ENCODE measurements around the gene EPHB1. TPM values are rescaled to one million over a fixed set of nuclear protein-coding genes. Genes with fewer than 3 reads are reported as not detected.

Gene EPHB1
- total RNA-seq, 1 donor: 0.36 TPM

- no peaks in the 10 kb centered on the region for H3K79me2 ChIP-seq (ENCODE audit: insufficient read depth, low read length)
- TF ChIP-seq, protein P1, sequence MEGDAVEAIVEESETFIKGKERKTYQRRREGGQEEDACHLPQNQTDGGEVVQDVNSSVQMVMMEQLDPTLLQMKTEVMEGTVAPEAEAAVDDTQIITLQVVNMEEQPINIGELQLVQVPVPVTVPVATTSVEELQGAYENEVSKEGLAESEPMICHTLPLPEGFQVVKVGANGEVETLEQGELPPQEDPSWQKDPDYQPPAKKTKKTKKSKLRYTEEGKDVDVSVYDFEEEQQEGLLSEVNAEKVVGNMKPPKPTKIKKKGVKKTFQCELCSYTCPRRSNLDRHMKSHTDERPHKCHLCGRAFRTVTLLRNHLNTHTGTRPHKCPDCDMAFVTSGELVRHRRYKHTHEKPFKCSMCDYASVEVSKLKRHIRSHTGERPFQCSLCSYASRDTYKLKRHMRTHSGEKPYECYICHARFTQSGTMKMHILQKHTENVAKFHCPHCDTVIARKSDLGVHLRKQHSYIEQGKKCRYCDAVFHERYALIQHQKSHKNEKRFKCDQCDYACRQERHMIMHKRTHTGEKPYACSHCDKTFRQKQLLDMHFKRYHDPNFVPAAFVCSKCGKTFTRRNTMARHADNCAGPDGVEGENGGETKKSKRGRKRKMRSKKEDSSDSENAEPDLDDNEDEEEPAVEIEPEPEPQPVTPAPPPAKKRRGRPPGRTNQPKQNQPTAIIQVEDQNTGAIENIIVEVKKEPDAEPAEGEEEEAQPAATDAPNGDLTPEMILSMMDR (IDR thresholded peaks at IDR 0.05; ENCODE audit: extremely low read depth, low read depth, low read length): no peak
- H4K20me1 ChIP-seq (ENCODE audit: insufficient read depth, low read length): no peaks in the 10 kb centered on the region
- H3K4me3 ChIP-seq (ENCODE audit: insufficient read depth, low read length): no peak overlapping the region
- no peak overlapping the region for H3K4me2 ChIP-seq (ENCODE audit: insufficient read depth, low read length)
- H3K4me1 ChIP-seq (ENCODE audit: insufficient read depth, low read length): no peaks in the 10 kb centered on the region
- no peak overlapping the region for H2AFZ ChIP-seq (ENCODE audit: low read length)
- no peak overlapping the region for H3K27ac ChIP-seq (ENCODE audit: low read depth, low read length)
- no peak for DNase-seq (ENCODE audit: insufficient read length, low spot score, missing footprints)
- H3K27me3 ChIP-seq (ENCODE audit: insufficient read depth, low read length): peaks cover 3% of the 10 kb centered on the region
- no peaks in the 10 kb centered on the region for H3K36me3 ChIP-seq (ENCODE audit: insufficient read depth, low read length)
- no peaks in the 10 kb centered on the region for H3K9me3 ChIP-seq (ENCODE audit: low read depth, low read length)
These were observed 33.0 kb upstream of the EPHB1 start for GRCh38 chr3:134762016-134762415.

DNA sequence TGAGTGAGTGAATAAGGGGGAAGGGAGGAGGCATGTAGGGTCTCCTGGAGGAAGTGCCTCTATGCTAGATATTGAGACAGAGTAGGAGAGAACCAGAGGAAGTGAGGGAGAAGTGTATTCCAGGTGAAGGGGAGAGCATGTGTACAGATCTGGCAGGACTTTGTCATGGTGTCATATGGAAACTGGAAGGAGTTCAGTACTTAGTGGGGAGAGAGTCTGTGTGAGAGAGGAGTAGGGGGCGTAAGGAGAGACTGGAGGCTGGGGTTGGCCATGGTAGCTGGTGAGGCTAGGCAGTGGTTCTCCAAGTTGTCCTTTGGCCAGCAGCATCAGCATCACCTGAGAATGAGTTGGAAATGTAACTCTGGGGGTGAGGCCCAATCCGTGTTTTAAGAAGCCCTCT lies 29.6 kb upstream of the EPHB1 start:
- H3K27ac ChIP-seq (ENCODE audit: low read depth, low read length): no peak overlapping the region
- no peak overlapping the region for H2AFZ ChIP-seq (ENCODE audit: low read length)
- no peak overlapping the region for H3K4me3 ChIP-seq (ENCODE audit: insufficient read depth, low read length)
- no peak overlapping the region for H3K4me2 ChIP-seq (ENCODE audit: insufficient read depth, low read length)
- no peaks in the 10 kb centered on the region for H4K20me1 ChIP-seq (ENCODE audit: insufficient read depth, low read length)
- no peak for DNase-seq (ENCODE audit: insufficient read length, low spot score, missing footprints)
- H3K4me1 ChIP-seq (ENCODE audit: insufficient read depth, low read length): no peaks in the 10 kb centered on the region
- H3K79me2 ChIP-seq (ENCODE audit: insufficient read depth, low read length): no peaks in the 10 kb centered on the region
- no peaks in the 10 kb centered on the region for H3K36me3 ChIP-seq (ENCODE audit: insufficient read depth, low read length)
- TF ChIP-seq, protein P1 (IDR thresholded peaks at IDR 0.05; ENCODE audit: extremely low read depth, low read depth, low read length): no peak
- no peaks in the 10 kb centered on the region for H3K9me3 ChIP-seq (ENCODE audit: low read depth, low read length)
- peaks cover 3% of the 10 kb centered on the region for H3K27me3 ChIP-seq (ENCODE audit: insufficient read depth, low read length)

DNA sequence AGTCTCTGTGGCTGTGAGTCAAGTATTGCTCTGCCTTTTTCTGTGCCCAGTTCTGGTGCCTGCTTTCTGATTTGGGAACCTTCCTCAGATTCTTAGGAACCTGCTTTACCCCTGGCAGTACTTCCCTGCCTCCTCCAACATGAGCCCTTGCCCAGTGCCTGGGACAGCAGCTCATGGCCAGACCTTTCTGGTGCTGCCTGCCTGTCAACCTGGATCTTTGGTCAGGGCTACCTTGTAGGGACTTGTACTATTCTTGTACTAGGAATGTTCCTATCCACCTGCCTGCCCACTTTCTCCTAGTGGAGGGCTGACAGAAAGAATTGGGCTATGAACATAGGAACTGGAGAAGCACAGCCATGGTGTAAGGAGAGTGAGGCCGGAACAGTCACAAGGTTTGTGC lies 28.8 kb upstream of the EPHB1 start:
- no peak overlapping the region for H2AFZ ChIP-seq (ENCODE audit: low read length)
- DNase-seq (ENCODE audit: insufficient read length, low spot score, missing footprints): no peak
- no peaks in the 10 kb centered on the region for H3K36me3 ChIP-seq (ENCODE audit: insufficient read depth, low read length)
- no peaks in the 10 kb centered on the region for H4K20me1 ChIP-seq (ENCODE audit: insufficient read depth, low read length)
- no peak overlapping the region for H3K27ac ChIP-seq (ENCODE audit: low read depth, low read length)
- no peak overlapping the region for H3K4me2 ChIP-seq (ENCODE audit: insufficient read depth, low read length)
- H3K4me3 ChIP-seq (ENCODE audit: insufficient read depth, low read length): no peak overlapping the region
- peaks cover 3% of the 10 kb centered on the region for H3K27me3 ChIP-seq (ENCODE audit: insufficient read depth, low read length)
- H3K4me1 ChIP-seq (ENCODE audit: insufficient read depth, low read length): no peaks in the 10 kb centered on the region
- TF ChIP-seq, protein P1 (IDR thresholded peaks at IDR 0.05; ENCODE audit: extremely low read depth, low read depth, low read length): no peak
- H3K79me2 ChIP-seq (ENCODE audit: insufficient read depth, low read length): no peaks in the 10 kb centered on the region
- H3K9me3 ChIP-seq (ENCODE audit: low read depth, low read length): no peaks in the 10 kb centered on the region

- H3K4me1 ChIP-seq (ENCODE audit: insufficient read depth, low read length): no peaks in the 10 kb centered on the region
- H4K20me1 ChIP-seq (ENCODE audit: insufficient read depth, low read length): no peaks in the 10 kb centered on the region
- no peak overlapping the region for H3K27ac ChIP-seq (ENCODE audit: low read depth, low read length)
- H2AFZ ChIP-seq (ENCODE audit: low read length): no peak overlapping the region
- TF ChIP-seq, protein P1 (IDR thresholded peaks at IDR 0.05; ENCODE audit: extremely low read depth, low read depth, low read length): no peak
- H3K27me3 ChIP-seq (ENCODE audit: insufficient read depth, low read length): peaks cover 3% of the 10 kb centered on the region
- H3K4me2 ChIP-seq (ENCODE audit: insufficient read depth, low read length): no peak overlapping the region
- H3K36me3 ChIP-seq (ENCODE audit: insufficient read depth, low read length): no peaks in the 10 kb centered on the region
- no peak overlapping the region for H3K4me3 ChIP-seq (ENCODE audit: insufficient read depth, low read length)
- DNase-seq (ENCODE audit: insufficient read length, low spot score, missing footprints): no peak
- no peaks in the 10 kb centered on the region for H3K9me3 ChIP-seq (ENCODE audit: low read depth, low read length)
- H3K79me2 ChIP-seq (ENCODE audit: insufficient read depth, low read length): no peaks in the 10 kb centered on the region
These were observed 26.9 kb upstream of the EPHB1 start for GRCh38 chr3:134768116-134768515.

All from osteoblast (primary cell).